ENCODE measurements around the gene KLRF1.

Gene KLRF1

GRCh38 chr12:9827209-9827888 lies at the start of gene KLRF1:
Gene KLRF1 (plus strand): TSS chr12:9827481. CDS start chr12:9827545, 64 bp downstream.
- no peak for DNase-seq

- no peak for DNase-seq
Measured at GRCh38 chr12:9779209-9779608, 48.1 kb upstream of the KLRF1 start.

GRCh38 chr12:9781360-9781759 lies 45.9 kb upstream of the KLRF1 start:
- no peak for DNase-seq

GRCh38 chr12:9782547-9783382 lies 44.5 kb upstream of the KLRF1 start:
- DNase-seq, result no peak

GRCh38 chr12:9784326-9784725 lies 43.0 kb upstream of the KLRF1 start:
- no peak for DNase-seq

- DNase-seq, result no peak
Measured at GRCh38 chr12:9784816-9785215, 42.5 kb upstream of the KLRF1 start.

- no peak for DNase-seq
Measured at GRCh38 chr12:9786726-9787717, 40.3 kb upstream of the KLRF1 start.

GRCh38 chr12:9792185-9792900 lies 34.9 kb upstream of the KLRF1 start:
- no peak for DNase-seq

GRCh38 chr12:9792961-9793617 lies 34.2 kb upstream of the KLRF1 start:
- peak; percentile 72 for DNase-seq

GRCh38 chr12:9793779-9794395 lies 33.4 kb upstream of the KLRF1 start:
- peak; percentile 45 for DNase-seq

GRCh38 chr12:9794484-9795093 lies 32.7 kb upstream of the KLRF1 start:
- DNase-seq, result peak; percentile 56

GRCh38 chr12:9795945-9796344 lies 31.3 kb upstream of the KLRF1 start:
- no peak for DNase-seq

- peak; percentile 63 for DNase-seq
Measured at GRCh38 chr12:9796346-9796745, 30.9 kb upstream of the KLRF1 start.

- no peak for DNase-seq
Measured at GRCh38 chr12:9796971-9797370, 30.3 kb upstream of the KLRF1 start.

GRCh38 chr12:9797722-9798619 lies 29.3 kb upstream of the KLRF1 start:
- peak; percentile 89 for DNase-seq

GRCh38 chr12:9799961-9800360 lies 27.3 kb upstream of the KLRF1 start:
- no peak for DNase-seq

- no peak for DNase-seq
Measured at GRCh38 chr12:9805883-9806282, 21.4 kb upstream of the KLRF1 start.

GRCh38 chr12:9806714-9807113 lies 20.6 kb upstream of the KLRF1 start:
- DNase-seq, result no peak

GRCh38 chr12:9808504-9808903 lies 18.8 kb upstream of the KLRF1 start:
- no peak for DNase-seq

GRCh38 chr12:9809338-9809737 lies 17.9 kb upstream of the KLRF1 start:
- DNase-seq, result no peak
